T-helper 2 cell treated with Interferon-gamma antibody and Interleukin-4, amounts not matched to agents 5 μg/mL and 100 μg/mL, for 36 hours (primary cell): ENCODE results near the gene CENPM.

Source experiments
- DNase-seq: peaks from one replicate; pipeline ENCODE4 v3.0.0; 2021; ENCODE audit warnings: low spot score
- H3K27ac Mint-ChIP-seq: one replicate; pipeline ENCODE4 v1.8.0; 2021; ENCODE audit warnings: mild to moderate bottlenecking, mixed read lengths
- H3K27me3 Mint-ChIP-seq: one replicate; pipeline ENCODE4 v1.8.0; 2021; ENCODE audit warnings: low read depth, mixed read lengths
- H3K36me3 Mint-ChIP-seq: one replicate; pipeline ENCODE4 v1.8.0; 2021; ENCODE audit warnings: low read depth, mixed read lengths
- H3K4me1 Mint-ChIP-seq: one replicate; pipeline ENCODE4 v1.8.0; 2021; ENCODE audit warnings: low read depth, mixed read lengths
- H3K4me3 Mint-ChIP-seq: one replicate; pipeline ENCODE4 v1.8.0; 2022; ENCODE audit warnings: mild to moderate bottlenecking, moderate library complexity, mixed read lengths
- H3K9me3 Mint-ChIP-seq: one replicate; pipeline ENCODE4 v1.8.0; 2021; ENCODE audit warnings: mixed read lengths

Gene CENPM

GRCh38 chr22:41932353-41932752 lies 14.6 kb downstream of the CENPM start:
- Mint-ChIP-seq H3K27ac (no peak overlapping the region), H3K9me3 (no peaks in the 10 kb centered on the region), H3K27me3 (peaks cover 9% of the 10 kb centered on the region), H3K4me1 (no peaks in the 10 kb centered on the region), H3K4me3 (no peak overlapping the region), H3K36me3 (peaks cover 8% of the 10 kb centered on the region)
- no peak for DNase-seq

- no peak for DNase-seq
- Mint-ChIP-seq H3K4me3 (no peak overlapping the region), H3K27ac (no peak overlapping the region), H3K36me3 (peaks cover 6% of the 10 kb centered on the region), H3K9me3 (no peaks in the 10 kb centered on the region), H3K4me1 (no peaks in the 10 kb centered on the region), H3K27me3 (peaks cover 15% of the 10 kb centered on the region)
Measured at GRCh38 chr22:41931701-41932269, 15.2 kb downstream of the CENPM start.

GRCh38 chr22:41929418-41929810 lies 17.5 kb downstream of the CENPM start:
- Mint-ChIP-seq H3K27ac (no peak overlapping the region), H3K4me3 (no peak overlapping the region), H3K36me3 (no peaks in the 10 kb centered on the region), H3K4me1 (peaks cover 6% of the 10 kb centered on the region), H3K9me3 (no peaks in the 10 kb centered on the region), H3K27me3 (peaks cover 25% of the 10 kb centered on the region)
- no peak for DNase-seq

GRCh38 chr22:41928593-41929417 lies 18.1 kb downstream of the CENPM start:
- H3K27ac Mint-ChIP-seq = no peak overlapping the region
- H3K4me3 Mint-ChIP-seq = no peak overlapping the region
- DNase-seq = no peak
- H3K9me3 Mint-ChIP-seq = no peaks in the 10 kb centered on the region
- H3K27me3 Mint-ChIP-seq = peaks cover 25% of the 10 kb centered on the region
- no peaks in the 10 kb centered on the region for H3K36me3 Mint-ChIP-seq
- H3K4me1 Mint-ChIP-seq = peaks cover 6% of the 10 kb centered on the region

- Mint-ChIP-seq H3K4me3 (peak overlapping the region; percentile 40), H3K9me3 (no peaks in the 10 kb centered on the region), H3K4me1 (peaks cover 6% of the 10 kb centered on the region), H3K27ac (no peak overlapping the region), H3K27me3 (peaks cover 28% of the 10 kb centered on the region), H3K36me3 (no peaks in the 10 kb centered on the region)
- no peak for DNase-seq
Measured at GRCh38 chr22:41927813-41928212, 19.1 kb downstream of the CENPM start.

- Mint-ChIP-seq H3K9me3 (no peaks in the 10 kb centered on the region), H3K27ac (no peak overlapping the region), H3K36me3 (no peaks in the 10 kb centered on the region), H3K4me1 (peaks cover 6% of the 10 kb centered on the region), H3K4me3 (peak overlapping the region; percentile 62), H3K27me3 (peaks cover 28% of the 10 kb centered on the region)
- DNase-seq = peak; percentile 77
Measured at GRCh38 chr22:41925783-41926460, 21.0 kb downstream of the CENPM start.

- peaks cover 13% of the 10 kb centered on the region for H3K4me1 Mint-ChIP-seq
- DNase-seq = no peak
- no peak overlapping the region for H3K27ac Mint-ChIP-seq
- H3K27me3 Mint-ChIP-seq = peaks cover 28% of the 10 kb centered on the region
- no peak overlapping the region for H3K4me3 Mint-ChIP-seq
- no peaks in the 10 kb centered on the region for H3K9me3 Mint-ChIP-seq
- no peaks in the 10 kb centered on the region for H3K36me3 Mint-ChIP-seq
Measured at GRCh38 chr22:41923595-41924276, 23.2 kb downstream of the CENPM start.

GRCh38 chr22:41922940-41923594 lies 23.9 kb downstream of the CENPM start:
- no peak overlapping the region for H3K4me3 Mint-ChIP-seq
- H3K27ac Mint-ChIP-seq = no peak overlapping the region
- no peaks in the 10 kb centered on the region for H3K9me3 Mint-ChIP-seq
- peaks cover 15% of the 10 kb centered on the region for H3K4me1 Mint-ChIP-seq
- H3K27me3 Mint-ChIP-seq = peaks cover 28% of the 10 kb centered on the region
- H3K36me3 Mint-ChIP-seq = no peaks in the 10 kb centered on the region
- DNase-seq = no peak

GRCh38 chr22:41922328-41922727 lies 24.6 kb downstream of the CENPM start:
- DNase-seq = no peak
- H3K36me3 Mint-ChIP-seq = no peaks in the 10 kb centered on the region
- no peaks in the 10 kb centered on the region for H3K9me3 Mint-ChIP-seq
- no peak overlapping the region for H3K4me3 Mint-ChIP-seq
- peaks cover 23% of the 10 kb centered on the region for H3K27me3 Mint-ChIP-seq
- no peak overlapping the region for H3K27ac Mint-ChIP-seq
- H3K4me1 Mint-ChIP-seq = peaks cover 15% of the 10 kb centered on the region

GRCh38 chr22:41920271-41920976 lies 26.5 kb downstream of the CENPM start:
- Mint-ChIP-seq H3K27ac (no peak overlapping the region), H3K36me3 (no peaks in the 10 kb centered on the region), H3K9me3 (no peaks in the 10 kb centered on the region), H3K4me1 (peaks cover 12% of the 10 kb centered on the region), H3K4me3 (peak overlapping the region; percentile 57), H3K27me3 (peaks cover 31% of the 10 kb centered on the region)
- no peak for DNase-seq

- Mint-ChIP-seq H3K9me3 (no peaks in the 10 kb centered on the region), H3K4me1 (peaks cover 10% of the 10 kb centered on the region), H3K27me3 (peaks cover 28% of the 10 kb centered on the region), H3K4me3 (peak overlapping the region; percentile 67), H3K27ac (no peak overlapping the region), H3K36me3 (no peaks in the 10 kb centered on the region)
- peak; percentile 47 for DNase-seq
Measured at GRCh38 chr22:41919357-41920224, 27.4 kb downstream of the CENPM start.

GRCh38 chr22:41917903-41918791 lies 28.8 kb downstream of the CENPM start:
- Mint-ChIP-seq H3K36me3 (no peaks in the 10 kb centered on the region), H3K4me3 (peak overlapping the region; percentile 51), H3K27me3 (peaks cover 29% of the 10 kb centered on the region), H3K4me1 (peaks cover 10% of the 10 kb centered on the region), H3K27ac (no peak overlapping the region), H3K9me3 (no peaks in the 10 kb centered on the region)
- DNase-seq = no peak
